GM13977 (cell line): ENCODE data around the gene PCIF1.
"Not testable (repeated sequence)": the region's sequence is repeated elsewhere in the genome, so short reads cannot be mapped to it uniquely, and the experiment has no call there.

Experiments used
- DNase-seq: peaks from one replicate; pipeline ENCODE4 v3.0.0; 2012; ENCODE audit warnings: low spot score
- CTCF ChIP-seq: IDR thresholded peaks from 2 replicates; pipeline ENCODE4 v1.5.1; 2012; ENCODE audit warnings: mild to moderate bottlenecking, control low read depth; ENCODE audit not compliant: insufficient read depth; ENCODE audit errors: extremely low read depth, missing control alignments
- in situ Hi-C: fragments of 300-500 bp; cut with MboI; formaldehyde crosslinking; loops from one replicate; pipeline ENCODE4 v1.12.0; 2022; ENCODE audit warnings: low sequenced_read_pairs, low pct_unique_long_range_greater_than_20kb, mixed read lengths, inconsistent platforms; ENCODE audit not compliant: unreplicated experiment

Gene PCIF1

GRCh38 chr20:45897289-45897688, 37.2 kb upstream of the PCIF1 start:
- TF ChIP-seq CTCF: no peak
- DNase-seq: no peak
- in situ Hi-C loops: no loop called here

- no peak for TF ChIP-seq CTCF
- in situ Hi-C loops: no loop called here
- no peak for DNase-seq
These were observed 36.8 kb upstream of the PCIF1 start for GRCh38 chr20:45897692-45898091.

- no peak for TF ChIP-seq CTCF
- in situ Hi-C loops: no loop called here
These were observed 36.2 kb upstream of the PCIF1 start for GRCh38 chr20:45898285-45898684.

GRCh38 chr20:45899046-45899835, 35.2 kb upstream of the PCIF1 start:
- TF ChIP-seq CTCF: no peak
- in situ Hi-C loops: no loop called here
- no peak for DNase-seq

More at GRCh38 chr20:45898285-45898684, 36.2 kb upstream of the PCIF1 start:
- no peak for DNase-seq

- in situ Hi-C loops, DNase-seq: not testable (repeated sequence)
These were observed 33.2 kb upstream of the PCIF1 start for GRCh38 chr20:45901332-45901731.

GRCh38 chr20:45902199-45902701, 32.2 kb upstream of the PCIF1 start:
- in situ Hi-C loops: no loop called here
- no peak for TF ChIP-seq CTCF
- no peak for DNase-seq
